Aorta (tissue), 5 donors: ENCODE results near the gene HEXIM2. TPM values are rescaled to one million over a fixed set of nuclear protein-coding genes. Genes with fewer than 3 reads are reported as not detected.
A peak's percentile ranks its signal among the peaks of the same experiment; 100 is the strongest.

Source experiments
- ATAC-seq: fragments of 200-7000 bp; cut with Tn5 transposase; one replicate; pipeline ENCODE4 v1.9.1; 2022; ENCODE audit warnings: moderate library complexity; ENCODE audit not compliant: low FRiP score
- DNase-seq, 2 donors: peaks; one replicate each; pipeline ENCODE4 v3.0.0-alpha.2; 2020
- H3K27ac ChIP-seq, 2 donors: one replicate each; pipeline ENCODE4 v1.5.1; 2013; ENCODE audit warnings: low read length in 2 of 2, mild to moderate bottlenecking in 2 of 2, moderate library complexity in 2 of 2, control low read depth in 1 of 2, inconsistent platforms in 1 of 2, low read depth in 1 of 2
- H3K27me3 ChIP-seq, 2 donors: one replicate each; pipeline ENCODE4 v1.6.1; 2013; ENCODE audit warnings: control low read depth in 1 of 2, low read length in 1 of 2, mild to moderate bottlenecking in 1 of 2, moderate library complexity in 1 of 2; ENCODE audit not compliant: insufficient read depth in 2 of 2, control insufficient read depth in 1 of 2
- H3K36me3 ChIP-seq, 2 donors: one replicate each; pipeline ENCODE4 v1.6.1; 2013; ENCODE audit warnings: control low read depth in 1 of 2, low read length in 1 of 2, mild to moderate bottlenecking in 1 of 2; ENCODE audit not compliant: insufficient read depth in 2 of 2, control insufficient read depth in 1 of 2
- H3K4me1 ChIP-seq, 2 donors: one replicate each; pipeline ENCODE4 v1.6.1; 2013; ENCODE audit warnings: low read length in 2 of 2, control low read depth in 1 of 2, mild to moderate bottlenecking in 1 of 2, moderate library complexity in 1 of 2; ENCODE audit not compliant: insufficient read depth in 2 of 2, control insufficient read depth in 1 of 2
- H3K4me3 ChIP-seq, 2 donors: one replicate each; pipeline ENCODE4 v1.5.1; 2013; ENCODE audit warnings: low read length in 2 of 2, control low read depth in 1 of 2, mild to moderate bottlenecking in 1 of 2
- H3K9me3 ChIP-seq: one replicate; pipeline ENCODE4 v1.6.1; 2013; ENCODE audit warnings: mild to moderate bottlenecking, low read length; ENCODE audit not compliant: control insufficient read depth
- WGBS, 2 donors: extraction: QIAGEN DNeasy Blood & Tissue Kit; methylation state at CpG; one replicate each; pipeline ENCODE4 v1.1.7; 2013; 5-methylcytosine and 5-hydroxymethylcytosine counted together
- intact Hi-C, 2 donors: fragments of 100-400 bp; cut with DNase I; formaldehyde crosslinking; loops; one replicate each; pipeline versions ENCODE4 v1.14.2 to v1.15.0; 2022
- long read RNA-seq, 2 donors: library from polyadenylated mRNA; unstranded; transcript quantifications; one replicate each; pipeline ENCODE4 v2.0.0, GENCODE V29; 2020 to 2021
- polyA plus RNA-seq, 2 donors: library from polyadenylated mRNA; stranded (reverse); fragments of 200-250 nt; gene quantifications; one replicate each; pipeline ENCODE4 v1.2.3, GENCODE V29; 2013
- total RNA-seq, 2 donors: library from RNA; stranded (reverse); fragmentation: NEBNext Ultra II Directional; extraction: Animal tissue kit (Norgen Biotek cat#: 25700); gene quantifications; one replicate each; pipeline ENCODE4 v1.2.1, GENCODE V29; 2021
- donor health status: healthy with polysubstance abuse.
- donor health status: Bipolar disorder and iron deficiency.
- donor health status: DM: no; HTN: no; CAD: no.
- donor health status: DM: no; HTN: no; CAD: no.
- donor health status: DM: yes; HTN: yes; CAD: no.

The HEXIM2 gene
- total RNA-seq (1 to 10 TPM; 2.7 to 6.0 TPM), polyA plus RNA-seq (1 to 10 TPM; 4.4 to 10.0 TPM)
- long read RNA-seq, donor 1, partial matches to known transcripts, result 0 of 8 reads
- long read RNA-seq, donor 1, other reads (novel, unspliced or antisense), result 2 of 8 reads
- long read RNA-seq, donor 2, partial matches to known transcripts, result 0 of 2 reads
- long read RNA-seq, donor 2, other reads (novel, unspliced or antisense), result 0 of 2 reads

- ATAC-seq (peak; percentile 97), DNase-seq (peak; percentile 99)
- no peaks in the 10 kb centered on the region for H3K27me3 ChIP-seq
- H3K4me3 ChIP-seq, result peak within 1 kb of the TSS; percentile 69 to 76
- no peaks in the 10 kb centered on the region for H3K9me3 ChIP-seq
- no peaks in the 10 kb centered on the region for H3K4me1 ChIP-seq
- intact Hi-C loops, result loop anchor here in 1 of 2 donors (1.0 kb wide), 2 partner anchors 10 to 13 kb away; partner anchors contain the start of gene HEXIM1
- peak within 1 kb of the TSS; percentile 78 to 95 for H3K27ac ChIP-seq
- no peaks in the 10 kb centered on the region for H3K36me3 ChIP-seq
- 0 to 1% methylated on average over 53 of the region's 53 CpGs for WGBS, 2 donors
These were observed at the start of gene HEXIM2 for GRCh38 chr17:45161288-45162024. TSS of gene HEXIM2 (plus strand) at chr17:45161875. CDS start at chr17:45162794, 919 bp downstream.

GRCh38 chr17:45112559-45113423 lies 48.9 kb upstream of the HEXIM2 start:
- H3K27ac ChIP-seq, result peak overlapping the region in 1 of 2 donors; percentile 87
- intact Hi-C loops, result no loop called here
- H3K9me3 ChIP-seq, result no peaks in the 10 kb centered on the region
- peaks cover 0 to 3% of the 10 kb centered on the region in 2 donors for H3K4me1 ChIP-seq
- WGBS, 2 donors, result 90 to 93% methylated on average over 23 of the region's 23 CpGs
- H3K27me3 ChIP-seq, result no peaks in the 10 kb centered on the region
- DNase-seq (no peak), ATAC-seq (no peak)
- H3K4me3 ChIP-seq, result no peak overlapping the region
- peaks cover 0 to 8% of the 10 kb centered on the region in 2 donors for H3K36me3 ChIP-seq

GRCh38 chr17:45113424-45113754 lies 48.3 kb upstream of the HEXIM2 start:
- Histone ChIP-seq H3K4me1 (peaks cover 0 to 3% of the 10 kb centered on the region in 2 donors), H3K27me3 (no peaks in the 10 kb centered on the region), H3K9me3 (no peaks in the 10 kb centered on the region), H3K4me3 (no peak overlapping the region), H3K27ac (peak overlapping the region in 1 of 2 donors; percentile 16), H3K36me3 (peaks cover 0 to 13% of the 10 kb centered on the region in 2 donors)
- WGBS, 2 donors, result 80 to 84% methylated on average over 9 of the region's 9 CpGs
- intact Hi-C loops, result no loop called here
- ATAC-seq, result no peak
- no peak for DNase-seq

- 79 to 82% methylated on average over 19 of the region's 19 CpGs for WGBS, 2 donors
- intact Hi-C loops, result no loop called here
- Histone ChIP-seq H3K9me3 (no peaks in the 10 kb centered on the region), H3K27ac (peak overlapping the region in 1 of 2 donors; percentile 15), H3K4me3 (no peak overlapping the region), H3K27me3 (no peaks in the 10 kb centered on the region), H3K36me3 (peaks cover 0 to 14% of the 10 kb centered on the region in 2 donors), H3K4me1 (peaks cover 0 to 3% of the 10 kb centered on the region in 2 donors)
- DNase-seq (no peak), ATAC-seq (no peak)
These were observed 47.4 kb upstream of the HEXIM2 start for GRCh38 chr17:45114117-45114932.

- DNase-seq (no peak), ATAC-seq (no peak)
- intact Hi-C loops, result no loop called here
- Histone ChIP-seq H3K27me3 (no peaks in the 10 kb centered on the region), H3K27ac (peak overlapping the region in 1 of 2 donors; percentile 15), H3K4me1 (peaks cover 0 to 3% of the 10 kb centered on the region in 2 donors), H3K9me3 (no peaks in the 10 kb centered on the region), H3K36me3 (peaks cover 0 to 14% of the 10 kb centered on the region in 2 donors), H3K4me3 (no peak overlapping the region)
- 84 to 86% methylated on average over 25 to 26 of the region's 26 CpGs for WGBS, 2 donors
These were observed 46.6 kb upstream of the HEXIM2 start for GRCh38 chr17:45115015-45115625.

GRCh38 chr17:45115871-45116270 lies 45.8 kb upstream of the HEXIM2 start:
- peak overlapping the region in 1 of 2 donors; percentile 8 for H3K27ac ChIP-seq
- DNase-seq, result no peak
- H3K4me3 ChIP-seq, result no peak overlapping the region
- H3K4me1 ChIP-seq, result peaks cover 0 to 3% of the 10 kb centered on the region in 2 donors
- intact Hi-C loops, result no loop called here
- no peaks in the 10 kb centered on the region for H3K9me3 ChIP-seq
- no peaks in the 10 kb centered on the region for H3K27me3 ChIP-seq
- no peak for ATAC-seq
- H3K36me3 ChIP-seq, result peaks cover 0 to 14% of the 10 kb centered on the region in 2 donors
- 79 to 81% methylated on average over 11 of the region's 11 CpGs for whole genome bisulfite sequencing, 2 donors

GRCh38 chr17:45116434-45117016 lies 45.1 kb upstream of the HEXIM2 start:
- Histone ChIP-seq H3K4me3 (no peak overlapping the region), H3K9me3 (no peaks in the 10 kb centered on the region), H3K27ac (no peak overlapping the region), H3K27me3 (no peaks in the 10 kb centered on the region), H3K36me3 (peaks cover 0 to 14% of the 10 kb centered on the region in 2 donors), H3K4me1 (peaks cover 0 to 1% of the 10 kb centered on the region in 2 donors)
- ATAC-seq, result no peak
- intact Hi-C loops, result no loop called here
- DNase-seq, result no peak
- 86% methylated on average over 10 of the region's 10 CpGs for WGBS, 2 donors
